GM12801 (cell line): Measurements from ENCODE around the gene LRTM1.

Experiments
- TF ChIP-seq, protein P1 (sequence below): IDR thresholded peaks from one replicate; pipeline ENCODE4 v1.5.1; 2011; ENCODE audit warnings: control low read depth; ENCODE audit not compliant: insufficient read length; ENCODE audit errors: extremely low read depth

The LRTM1 gene

DNA sequence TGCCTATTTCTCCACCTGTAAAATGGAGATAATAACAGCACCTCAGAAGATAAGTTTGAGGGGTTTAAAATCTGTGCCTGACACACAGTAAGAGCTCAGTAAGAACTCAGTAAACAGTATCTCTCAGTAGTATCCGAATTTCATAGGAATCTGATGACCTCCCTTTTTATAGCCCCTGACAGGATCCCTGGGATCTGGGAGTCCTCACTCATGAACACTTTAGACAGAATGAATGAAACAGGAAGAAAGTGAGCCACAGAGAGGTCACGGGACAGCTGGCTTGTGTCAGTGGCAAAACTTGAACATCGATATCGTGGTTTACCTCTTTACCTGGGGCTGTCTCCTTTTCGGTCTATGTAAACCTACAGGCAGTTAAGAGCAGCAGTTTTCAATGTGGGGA lies 51.2 kb downstream of the LRTM1 start:
- TF ChIP-seq, protein P1, sequence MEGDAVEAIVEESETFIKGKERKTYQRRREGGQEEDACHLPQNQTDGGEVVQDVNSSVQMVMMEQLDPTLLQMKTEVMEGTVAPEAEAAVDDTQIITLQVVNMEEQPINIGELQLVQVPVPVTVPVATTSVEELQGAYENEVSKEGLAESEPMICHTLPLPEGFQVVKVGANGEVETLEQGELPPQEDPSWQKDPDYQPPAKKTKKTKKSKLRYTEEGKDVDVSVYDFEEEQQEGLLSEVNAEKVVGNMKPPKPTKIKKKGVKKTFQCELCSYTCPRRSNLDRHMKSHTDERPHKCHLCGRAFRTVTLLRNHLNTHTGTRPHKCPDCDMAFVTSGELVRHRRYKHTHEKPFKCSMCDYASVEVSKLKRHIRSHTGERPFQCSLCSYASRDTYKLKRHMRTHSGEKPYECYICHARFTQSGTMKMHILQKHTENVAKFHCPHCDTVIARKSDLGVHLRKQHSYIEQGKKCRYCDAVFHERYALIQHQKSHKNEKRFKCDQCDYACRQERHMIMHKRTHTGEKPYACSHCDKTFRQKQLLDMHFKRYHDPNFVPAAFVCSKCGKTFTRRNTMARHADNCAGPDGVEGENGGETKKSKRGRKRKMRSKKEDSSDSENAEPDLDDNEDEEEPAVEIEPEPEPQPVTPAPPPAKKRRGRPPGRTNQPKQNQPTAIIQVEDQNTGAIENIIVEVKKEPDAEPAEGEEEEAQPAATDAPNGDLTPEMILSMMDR = no peak

GRCh38 chr3:54875596-54876268 lies 52.1 kb downstream of the LRTM1 start:
- TF ChIP-seq, protein P1 = no peak

DNA sequence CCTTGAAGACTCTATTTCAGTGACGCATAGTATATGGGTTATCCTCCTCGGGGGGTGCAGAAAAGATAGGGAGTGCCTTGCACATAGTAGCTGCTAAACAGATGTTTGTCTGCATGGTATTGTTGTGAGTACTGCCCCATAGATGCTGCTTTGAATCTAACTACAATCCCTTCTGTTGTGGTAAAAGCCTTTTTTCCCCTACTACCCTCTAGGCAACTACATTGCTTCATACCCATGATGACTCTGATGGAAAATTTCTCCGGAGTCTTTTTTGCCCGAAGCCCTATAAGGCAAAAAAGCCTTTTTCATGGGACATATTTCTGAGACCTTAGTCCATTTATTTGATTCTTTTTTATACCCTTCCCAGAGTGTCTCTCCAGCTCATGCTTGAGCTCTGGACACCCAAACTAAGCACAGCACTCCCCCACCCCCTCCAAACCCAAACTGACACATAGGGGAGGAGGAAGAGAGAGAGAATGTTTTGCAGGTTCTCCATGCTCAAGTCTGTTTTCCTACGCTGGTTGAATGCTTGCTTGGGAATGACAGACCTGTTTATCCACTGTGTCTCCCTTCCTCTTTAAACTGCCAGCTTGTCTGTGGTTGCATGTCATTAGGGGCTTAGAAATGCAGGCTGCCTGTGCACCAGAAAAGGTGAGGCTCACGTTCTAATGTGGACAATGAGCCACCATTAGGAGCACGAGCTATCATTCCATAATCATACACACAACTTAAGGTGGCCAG lies 52.9 kb downstream of the LRTM1 start:
- TF ChIP-seq, protein P1 = no peak

DNA sequence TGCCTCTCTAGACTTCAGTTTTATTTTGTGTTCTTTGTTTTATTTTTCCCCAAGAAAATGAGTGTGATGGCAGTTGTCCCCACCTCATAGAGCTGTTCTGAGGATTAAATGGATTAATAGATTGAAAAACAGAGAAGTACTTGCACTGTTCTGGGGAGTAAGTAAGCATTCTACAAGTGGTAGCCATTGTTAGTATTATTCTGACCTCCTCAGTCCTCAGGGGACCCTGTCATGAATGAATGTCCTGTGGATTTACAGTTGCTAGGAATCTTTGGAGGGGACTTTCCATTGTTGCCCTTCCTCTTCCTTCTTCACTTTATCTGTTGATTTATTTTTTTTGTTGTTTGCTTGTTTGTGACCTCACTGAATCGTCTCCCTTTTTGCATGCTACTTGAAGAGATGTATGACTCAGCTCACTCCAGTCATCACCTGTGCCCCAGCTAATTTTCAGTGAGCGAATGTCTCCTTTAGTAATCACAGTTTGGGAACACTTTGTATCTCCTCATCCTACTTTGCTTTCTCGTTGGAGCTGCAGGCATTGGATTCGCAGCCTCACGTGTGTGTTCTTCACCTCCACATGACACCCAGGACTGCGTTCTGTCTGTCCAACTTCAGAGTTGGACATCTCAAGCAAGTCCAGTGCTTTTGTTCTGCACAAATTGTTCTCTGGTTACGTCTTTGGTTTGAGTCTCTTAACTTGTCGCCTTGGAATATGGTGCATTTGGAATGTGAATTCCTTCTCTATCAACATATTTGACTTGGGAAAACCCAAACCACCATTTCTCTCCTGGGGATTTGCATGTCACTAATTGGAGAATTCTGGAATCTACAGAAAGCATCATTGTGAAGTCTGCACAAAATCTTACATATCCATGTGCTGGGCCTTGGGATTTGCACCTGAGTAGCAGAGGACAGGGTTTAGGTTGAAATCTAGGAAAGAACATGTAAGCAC lies 54.5 kb downstream of the LRTM1 start:
- TF ChIP-seq, protein P1 = no peak

GRCh38 chr3:54871867-54872266 lies 56.0 kb downstream of the LRTM1 start:
- TF ChIP-seq, protein P1 = no peak

DNA sequence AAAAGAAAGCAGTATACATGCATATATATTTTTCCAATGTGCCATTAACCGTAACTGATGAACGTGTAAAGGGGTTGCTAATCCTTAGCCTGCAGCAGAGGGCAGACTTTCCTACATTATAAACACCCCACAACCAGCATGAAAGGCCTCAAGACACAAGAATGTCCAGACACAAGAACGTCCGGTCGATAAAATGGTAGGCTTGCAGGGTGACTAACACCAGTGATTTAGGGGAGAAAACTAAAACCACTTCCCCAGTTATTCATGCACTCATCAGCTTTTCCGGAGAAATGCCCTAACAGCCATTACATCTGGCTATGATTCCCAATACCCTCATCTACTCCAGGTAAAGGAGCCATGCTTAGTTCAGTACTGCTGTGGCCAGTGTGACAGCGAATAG lies 57.4 kb downstream of the LRTM1 start:
- TF ChIP-seq, protein P1 = no peak
